Ishikawa (cell line): ENCODE data around the gene TTLL10.
A peak's percentile ranks its signal among the peaks of the same experiment; 100 is the strongest.

Experiments
- CEBPB ChIP-seq: IDR thresholded peaks from 2 replicates; pipeline ENCODE4 v1.6.1; 2012
- CREB1 ChIP-seq: IDR thresholded peaks from 2 replicates; pipeline ENCODE4 v1.6.1; 2012; ENCODE audit warnings: low read depth
- EGR1 ChIP-seq: IDR thresholded peaks from 2 replicates; pipeline ENCODE4 v1.6.1; 2012
- EP300 ChIP-seq: IDR thresholded peaks from 2 replicates; pipeline ENCODE4 v1.6.1; 2012; ENCODE audit warnings: borderline replicate concordance
- FOXM1 ChIP-seq: IDR thresholded peaks from 2 replicates; pipeline ENCODE4 v1.6.1; 2012; ENCODE audit warnings: low read depth, borderline replicate concordance
- MAX ChIP-seq: IDR thresholded peaks from 2 replicates; pipeline ENCODE4 v1.6.1; 2012
- NFIC ChIP-seq: IDR thresholded peaks from 2 replicates; pipeline ENCODE4 v1.6.1; 2012
- RAD21 ChIP-seq: IDR thresholded peaks from 2 replicates; pipeline ENCODE4 v1.6.1; 2012; ENCODE audit warnings: low read depth
- REST ChIP-seq: IDR thresholded peaks from 2 replicates; pipeline ENCODE4 v1.6.1; 2012; ENCODE audit warnings: low read depth, mild to moderate bottlenecking
- TAF1 ChIP-seq: IDR thresholded peaks from 2 replicates; pipeline ENCODE4 v1.6.1; 2012; ENCODE audit warnings: low read depth, mild to moderate bottlenecking
- TCF12 ChIP-seq: IDR thresholded peaks from 2 replicates; pipeline ENCODE4 v1.6.1; 2012; ENCODE audit warnings: low read depth
- TEAD4 ChIP-seq: IDR thresholded peaks from 2 replicates; pipeline ENCODE4 v1.6.1; 2012
- USF1 ChIP-seq: IDR thresholded peaks from 2 replicates; pipeline ENCODE4 v1.6.1; 2012
- YY1 ChIP-seq: IDR thresholded peaks from 2 replicates; pipeline ENCODE4 v1.6.1; 2012; ENCODE audit warnings: low read depth
- ZBTB7A ChIP-seq: IDR thresholded peaks from 2 replicates; pipeline ENCODE4 v1.6.1; 2012; ENCODE audit warnings: low read depth

TTLL10 gene

GRCh38 chr1:1240348-1240732, 66.7 kb downstream of the TTLL10 start:
- TF ChIP-seq FOXM1 (no peak), USF1 (no peak), EGR1 (no peak), RAD21 (no peak), CREB1 (no peak), YY1 (no peak), TEAD4 (no peak), TAF1 (no peak), CEBPB (no peak), NFIC (no peak), TCF12 (no peak), EP300 (no peak)

- TF ChIP-seq TCF12, result no peak
- peak; percentile 61; the same call in 1 of the 2 replicates for TF ChIP-seq ZBTB7A
Observed at GRCh38 chr1:1240822-1241587, 67.3 kb downstream of the TTLL10 start.

GRCh38 chr1:1241588-1242219, 68.0 kb downstream of the TTLL10 start:
- no peak for TF ChIP-seq TAF1
- TF ChIP-seq CREB1, result no peak
- TF ChIP-seq MAX, result no peak

GRCh38 chr1:1242461-1243265, 69.0 kb downstream of the TTLL10 start:
- TF ChIP-seq TAF1 (no peak), EP300 (no peak), CREB1 (no peak)

GRCh38 chr1:1243266-1243660, 69.6 kb downstream of the TTLL10 start:
- TF ChIP-seq FOXM1 (no peak), TAF1 (no peak), MAX (no peak), EP300 (no peak), USF1 (no peak), RAD21 (no peak), NFIC (no peak), REST (no peak), CEBPB (no peak), ZBTB7A (no peak), TEAD4 (no peak), EGR1 (no peak), TCF12 (no peak), CREB1 (no peak)

- no peak for TF ChIP-seq EP300
- TF ChIP-seq FOXM1, result no peak
- no peak for TF ChIP-seq YY1
Observed at GRCh38 chr1:1243807-1244191, 70.1 kb downstream of the TTLL10 start.

- no peak for TF ChIP-seq REST
- TF ChIP-seq EGR1, result no peak
- TF ChIP-seq USF1, result no peak
- TF ChIP-seq NFIC, result no peak
- no peak for TF ChIP-seq YY1
- no peak for TF ChIP-seq CREB1
- no peak for TF ChIP-seq EP300
- no peak for TF ChIP-seq TCF12
- TF ChIP-seq MAX, result no peak
- no peak for TF ChIP-seq RAD21
- no peak for TF ChIP-seq CEBPB
- no peak for TF ChIP-seq ZBTB7A
- no peak for TF ChIP-seq TAF1
- no peak for TF ChIP-seq FOXM1
- no peak for TF ChIP-seq TEAD4
Observed at GRCh38 chr1:1244192-1244811, 70.6 kb downstream of the TTLL10 start.
